ELF-1 (cell line): ENCODE results near the gene F11R.
"Not testable (repeated sequence)": the region's sequence is repeated elsewhere in the genome, so short reads cannot be mapped to it uniquely, and the experiment has no call there.

ENCODE experiments used
- DNase-seq: peaks from one replicate; pipeline ENCODE4 v3.0.0-alpha.2; 2016; ENCODE audit warnings: low read depth, low spot score

F11R gene

GRCh38 chr1:160972939-160973338 lies 48.0 kb downstream of the F11R start:
- no peak for DNase-seq

- peak; percentile 87 for DNase-seq
Observed at GRCh38 chr1:160971618-160972056, 49.3 kb downstream of the F11R start.

- DNase-seq = no peak
Observed at GRCh38 chr1:160963521-160963920, 57.4 kb downstream of the F11R start.

- no peak for DNase-seq
Observed at GRCh38 chr1:160961419-160961818, 59.5 kb downstream of the F11R start.

- DNase-seq = no peak
Observed at GRCh38 chr1:160956966-160957365, 64.0 kb downstream of the F11R start.

GRCh38 chr1:160954158-160955104 lies 66.5 kb downstream of the F11R start, which contains the start of gene ITLN2:
TSS of gene ITLN2 (minus strand) at chr1:160954809. CDS start at chr1:160954741, 68 bp downstream.
- DNase-seq = peak; percentile 79

- no peak for DNase-seq
Observed at GRCh38 chr1:160953030-160953429, 67.9 kb downstream of the F11R start.

GRCh38 chr1:160952129-160952510 lies 68.8 kb downstream of the F11R start:
- no peak for DNase-seq

GRCh38 chr1:160951443-160952128 lies 69.4 kb downstream of the F11R start:
- peak; percentile 83 for DNase-seq

GRCh38 chr1:160950657-160951056 lies 70.3 kb downstream of the F11R start:
- no peak for DNase-seq

GRCh38 chr1:160949881-160950280 lies 71.1 kb downstream of the F11R start:
- DNase-seq = no peak

GRCh38 chr1:160949216-160949880 lies 71.6 kb downstream of the F11R start:
- peak; percentile 67 for DNase-seq

- DNase-seq = peak; percentile 72
Observed at GRCh38 chr1:160947174-160947759, 73.7 kb downstream of the F11R start.

- not testable (repeated sequence) for DNase-seq
Observed at GRCh38 chr1:160945881-160946280, 75.1 kb downstream of the F11R start.
